ENCODE data around the gene GOLT1A. TPM values are rescaled to one million over a fixed set of nuclear protein-coding genes. Genes with fewer than 3 reads are reported as not detected.

Gene GOLT1A
- total RNA-seq, 4 donors from 2014 or later: 1.1 to 1.3 TPM; not detected in 2

DNA sequence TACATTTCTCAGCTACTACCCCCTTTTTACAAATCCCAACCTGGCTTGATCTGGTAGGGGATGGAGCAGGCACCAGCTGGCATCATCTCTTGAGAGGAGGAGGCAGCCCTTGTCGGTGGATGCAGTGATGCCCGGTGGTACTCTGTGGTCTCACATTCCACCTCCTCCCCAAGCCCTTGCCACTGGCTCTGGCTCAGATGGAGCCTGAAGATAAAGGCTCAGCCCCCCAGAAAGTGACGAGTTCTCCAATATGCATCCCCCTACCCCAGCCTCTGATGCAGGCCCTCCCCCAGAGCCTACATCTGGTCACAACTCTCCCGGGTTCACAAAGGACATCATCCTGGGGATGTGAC lies 3.8 kb upstream of the GOLT1A start:
- intact Hi-C loops (cut with DNase I; ENCODE audit: low total_unique reads) (no loop called here), in situ Hi-C loops (cut with MboI; ENCODE audit: low sequenced_read_pairs in 4 of 4) (loop anchor here in 1 of 4 donors (25.0 kb wide), 1 partner anchor 145 kb away; the partner anchor contains the start of gene PLEKHA6)
- no peak overlapping the region for H3K27ac ChIP-seq
- H3K9me3 ChIP-seq: no peaks in the 10 kb centered on the region
- H3K4me1 ChIP-seq: peaks cover 0 to 6% of the 10 kb centered on the region in 2 donors
- DNase-seq (no peak), ATAC-seq (no peak)
- H3K36me3 ChIP-seq: no peaks in the 10 kb centered on the region
- TF ChIP-seq, protein P1, sequence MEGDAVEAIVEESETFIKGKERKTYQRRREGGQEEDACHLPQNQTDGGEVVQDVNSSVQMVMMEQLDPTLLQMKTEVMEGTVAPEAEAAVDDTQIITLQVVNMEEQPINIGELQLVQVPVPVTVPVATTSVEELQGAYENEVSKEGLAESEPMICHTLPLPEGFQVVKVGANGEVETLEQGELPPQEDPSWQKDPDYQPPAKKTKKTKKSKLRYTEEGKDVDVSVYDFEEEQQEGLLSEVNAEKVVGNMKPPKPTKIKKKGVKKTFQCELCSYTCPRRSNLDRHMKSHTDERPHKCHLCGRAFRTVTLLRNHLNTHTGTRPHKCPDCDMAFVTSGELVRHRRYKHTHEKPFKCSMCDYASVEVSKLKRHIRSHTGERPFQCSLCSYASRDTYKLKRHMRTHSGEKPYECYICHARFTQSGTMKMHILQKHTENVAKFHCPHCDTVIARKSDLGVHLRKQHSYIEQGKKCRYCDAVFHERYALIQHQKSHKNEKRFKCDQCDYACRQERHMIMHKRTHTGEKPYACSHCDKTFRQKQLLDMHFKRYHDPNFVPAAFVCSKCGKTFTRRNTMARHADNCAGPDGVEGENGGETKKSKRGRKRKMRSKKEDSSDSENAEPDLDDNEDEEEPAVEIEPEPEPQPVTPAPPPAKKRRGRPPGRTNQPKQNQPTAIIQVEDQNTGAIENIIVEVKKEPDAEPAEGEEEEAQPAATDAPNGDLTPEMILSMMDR (IDR thresholded peaks at IDR 0.05 in 4 of 5, conservative IDR thresholded peaks at IDR 0.05 in 1 of 5): no peak
- no peak for TF ChIP-seq POLR2A (IDR thresholded peaks at IDR 0.05)
- no peak overlapping the region for H3K4me3 ChIP-seq
- peaks cover 5 to 13% (median 8%) of the 10 kb centered on the region in 3 donors for H3K27me3 ChIP-seq

DNA sequence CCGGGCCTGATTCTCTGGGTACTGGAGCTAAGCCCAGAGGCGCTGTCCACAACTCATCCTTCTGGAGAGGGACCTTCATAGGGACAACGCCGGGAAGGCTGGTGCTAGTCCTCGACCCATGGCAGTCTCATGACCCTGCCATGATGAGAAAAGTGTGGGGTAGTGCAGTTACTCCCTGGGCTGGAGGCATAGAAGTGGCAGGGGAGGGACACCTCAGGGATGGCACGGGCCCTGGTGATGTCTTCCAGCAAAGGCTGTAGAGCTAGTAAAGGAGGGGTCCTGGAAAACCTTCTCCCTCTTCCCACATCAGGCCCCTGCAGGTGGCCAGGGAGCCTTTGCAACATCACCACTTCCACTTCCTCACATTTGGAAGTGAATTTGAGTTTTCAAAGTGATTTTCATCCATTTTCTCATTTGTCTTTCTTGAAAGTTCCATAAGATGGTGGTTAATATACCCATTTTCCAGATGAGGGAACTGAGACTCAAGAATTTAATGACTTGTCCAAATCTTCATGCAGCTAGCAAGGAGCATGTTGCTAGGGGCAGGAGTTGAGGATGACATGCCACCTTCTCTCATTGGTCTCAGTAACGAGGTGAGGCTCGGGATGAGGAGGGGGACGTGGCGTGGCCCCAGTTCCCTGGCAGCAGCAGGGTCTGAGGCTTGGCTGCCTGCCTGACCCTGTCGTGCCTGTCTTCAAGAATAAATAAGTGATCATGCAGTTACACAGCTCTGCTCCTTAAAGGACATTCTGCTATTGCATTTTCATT lies 3.3 kb upstream of the GOLT1A start:
- no peak for ATAC-seq

DNA sequence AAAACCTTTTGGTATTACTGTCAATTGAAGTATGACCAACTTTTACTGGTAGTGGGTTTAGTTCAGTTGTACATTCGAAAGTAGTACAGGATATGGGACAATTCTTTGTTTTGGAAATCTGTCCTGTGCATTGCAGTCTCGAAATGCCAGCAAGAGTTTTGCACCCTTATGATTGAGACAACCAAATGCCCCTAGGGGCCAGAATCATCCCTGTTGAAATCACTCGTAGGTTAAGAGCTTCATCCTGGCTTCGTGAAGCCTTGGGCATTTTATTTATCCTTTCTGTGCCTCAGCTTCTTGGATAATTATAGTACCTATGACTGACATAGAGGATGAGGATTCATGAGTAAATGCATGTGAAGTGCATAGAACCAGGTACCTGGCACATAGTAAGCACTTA lies 2.4 kb upstream of the GOLT1A start:
- ATAC-seq: no peak
- Histone ChIP-seq H3K4me3 (no peak overlapping the region), H3K27me3 (peaks cover 5 to 13% (median 8%) of the 10 kb centered on the region in 3 donors), H3K27ac (no peak overlapping the region), H3K36me3 (no peaks in the 10 kb centered on the region), H3K4me1 (peaks cover 0 to 6% of the 10 kb centered on the region in 2 donors), H3K9me3 (no peaks in the 10 kb centered on the region)
- TF ChIP-seq POLR2A (IDR thresholded peaks at IDR 0.05): no peak
- TF ChIP-seq, protein P1 (IDR thresholded peaks at IDR 0.05 in 4 of 5, conservative IDR thresholded peaks at IDR 0.05 in 1 of 5): no peak
- DNase-seq: no peak
- in situ Hi-C loops (cut with MboI; ENCODE audit: low sequenced_read_pairs in 4 of 4): loop anchor here in 1 of 4 donors (25.0 kb wide), 1 partner anchor 146 kb away; the partner anchor contains the start of gene PLEKHA6
- intact Hi-C loops (cut with DNase I; ENCODE audit: low total_unique reads): no loop called here

More for the DNA sequence above, 3.3 kb upstream of the GOLT1A start:
- Histone ChIP-seq H3K9me3 (no peaks in the 10 kb centered on the region), H3K36me3 (no peaks in the 10 kb centered on the region), H3K27ac (no peak overlapping the region), H3K4me3 (no peak overlapping the region), H3K27me3 (peaks cover 5 to 13% (median 8%) of the 10 kb centered on the region in 3 donors), H3K4me1 (peaks cover 0 to 6% of the 10 kb centered on the region in 2 donors)
- in situ Hi-C loops (cut with MboI; ENCODE audit: low sequenced_read_pairs in 4 of 4) (loop anchor here in 1 of 4 donors (25.0 kb wide), 1 partner anchor 145 kb away; the partner anchor contains the start of gene PLEKHA6), intact Hi-C loops (cut with DNase I; ENCODE audit: low total_unique reads) (no loop called here)
- DNase-seq: no peak
- TF ChIP-seq, protein P1 (IDR thresholded peaks at IDR 0.05 in 4 of 5, conservative IDR thresholded peaks at IDR 0.05 in 1 of 5): no peak
- no peak for TF ChIP-seq POLR2A (IDR thresholded peaks at IDR 0.05)

DNA sequence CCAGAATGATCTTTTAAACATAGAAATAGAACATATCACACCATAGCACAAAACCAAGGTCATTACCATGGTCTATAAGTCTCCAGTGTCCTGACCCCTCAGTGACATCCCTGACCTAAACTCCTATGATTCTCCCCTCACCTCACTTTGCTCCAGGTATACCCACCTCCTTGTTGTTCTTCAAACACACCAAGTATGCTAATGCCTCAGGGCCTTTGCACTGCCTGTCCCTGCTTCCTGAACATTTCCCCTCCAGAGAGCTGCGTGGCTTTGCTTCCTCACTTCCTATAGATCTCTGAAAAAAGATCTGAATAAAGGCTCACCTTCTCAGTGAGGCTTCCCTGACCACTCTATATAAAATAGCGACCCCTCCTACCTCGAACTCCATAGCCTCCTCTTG lies 1.1 kb downstream of the GOLT1A start:
- no peaks in the 10 kb centered on the region for H3K36me3 ChIP-seq
- peaks cover 0 to 6% of the 10 kb centered on the region in 2 donors for H3K4me1 ChIP-seq
- in situ Hi-C loops (cut with MboI; ENCODE audit: low sequenced_read_pairs in 4 of 4) (loop anchor here in 3 of 4 donors (5.0 to 25.0 kb wide), 2 partner anchors 150 kb away; partner anchors contain the start of gene PLEKHA6 (in 1 of the 3)), intact Hi-C loops (cut with DNase I; ENCODE audit: low total_unique reads) (loop anchor here (5.0 kb wide), 1 partner anchor 95 kb away; no protein-coding TSS in a partner anchor)
- no peak overlapping the region for H3K27ac ChIP-seq
- TF ChIP-seq POLR2A (IDR thresholded peaks at IDR 0.05): no peak
- TF ChIP-seq, protein P1 (IDR thresholded peaks at IDR 0.05 in 4 of 5, conservative IDR thresholded peaks at IDR 0.05 in 1 of 5): no peak
- peaks cover 5 to 13% (median 8%) of the 10 kb centered on the region in 3 donors for H3K27me3 ChIP-seq
- ATAC-seq (no peak), DNase-seq (no peak)
- H3K4me3 ChIP-seq: no peak overlapping the region
- no peaks in the 10 kb centered on the region for H3K9me3 ChIP-seq
